ENCODE measurements around the gene LSAMP. TPM values are rescaled to one million over a fixed set of nuclear protein-coding genes. Genes with fewer than 3 reads are reported as not detected.

The LSAMP gene
- total and polyA plus RNA-seq, 4 experiments from 2014 or later, result not detected

GRCh38 chr3:116470605-116471197 lies 25.4 kb upstream of the LSAMP start:
- Histone ChIP-seq H3K4me3 (ENCODE audit: low read length in 2 of 2) (no peak overlapping the region), H3K4me1 (ENCODE audit: insufficient read depth, low read length) (no peaks in the 10 kb centered on the region), H3K9me3 (ENCODE audit: control insufficient read depth in 1 of 2, low read length in 2 of 2) (no peaks in the 10 kb centered on the region), H3K36me3 (ENCODE audit: insufficient read depth, low read length) (no peaks in the 10 kb centered on the region), H3K27ac (ENCODE audit: low read depth, low read length) (no peak overlapping the region), H3K27me3 (ENCODE audit: insufficient read depth, low read length) (no peaks in the 10 kb centered on the region)
- H3K27ac Mint-ChIP-seq, result no peak overlapping the region
- H3K36me3 Mint-ChIP-seq, result no peaks in the 10 kb centered on the region
- ChIA-PET CTCF (ENCODE audit: partially characterized antibody) (no interaction called here), POLR2A (ENCODE audit: partially characterized antibody) (no interaction called here)
- peak overlapping the region in 1 of 8 donors; percentile 18 for H3K4me3 Mint-ChIP-seq
- H3K27me3 Mint-ChIP-seq, result no peaks in the 10 kb centered on the region
- intact Hi-C loops (cut with micrococcal nuclease), result no loop called here
- no peaks in the 10 kb centered on the region for H3K4me1 Mint-ChIP-seq
- peaks cover 0 to 15% (median 4%) of the 10 kb centered on the region in 8 donors for H3K9me3 Mint-ChIP-seq
- DNase-seq, result no peak

- peaks cover 0 to 9% (median 4%) of the 10 kb centered on the region in 8 donors for H3K9me3 Mint-ChIP-seq
Measured at GRCh38 chr3:116469546-116469945, 24.3 kb upstream of the LSAMP start.

DNA sequence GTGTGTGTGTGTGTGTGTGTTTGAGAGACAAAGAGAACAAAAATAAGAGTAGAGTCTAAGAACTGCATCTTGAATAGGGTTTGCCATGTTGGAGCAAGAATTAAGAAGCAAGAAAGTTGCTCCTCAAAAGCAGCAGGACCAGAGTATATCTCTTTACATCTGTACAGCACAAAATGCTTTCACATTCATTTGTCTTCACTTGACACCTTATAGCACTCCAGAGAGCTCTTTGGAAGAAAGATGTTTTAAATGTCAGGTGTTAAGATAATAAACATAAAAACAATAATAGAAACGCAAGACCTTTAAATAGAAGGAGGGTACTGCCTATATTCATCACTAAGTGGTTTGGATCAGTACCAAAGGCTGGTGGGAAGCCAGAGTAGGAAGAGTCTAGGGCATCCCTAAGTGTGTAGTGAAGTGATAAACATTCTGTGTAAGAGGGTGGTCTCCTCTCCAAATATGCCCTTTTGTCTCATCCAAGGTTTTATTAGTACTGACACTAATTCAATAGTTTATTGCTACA lies 19.1 kb upstream of the LSAMP start:
- no peaks in the 10 kb centered on the region for H3K36me3 Mint-ChIP-seq
- no peaks in the 10 kb centered on the region for H3K36me3 ChIP-seq (ENCODE audit: insufficient read depth, low read length)
- POLR2A ChIA-PET (ENCODE audit: partially characterized antibody), result no interaction called here
- no peaks in the 10 kb centered on the region for H3K27me3 Mint-ChIP-seq
- H3K27ac Mint-ChIP-seq, result no peak overlapping the region
- no peaks in the 10 kb centered on the region for H3K4me1 ChIP-seq (ENCODE audit: insufficient read depth, low read length)
- no peak overlapping the region for H3K4me3 ChIP-seq (ENCODE audit: low read length in 2 of 2)
- no peaks in the 10 kb centered on the region for H3K9me3 ChIP-seq (ENCODE audit: control insufficient read depth in 1 of 2, low read length in 2 of 2)
- peaks cover 0 to 5% (median under 1%) of the 10 kb centered on the region in 8 donors for H3K9me3 Mint-ChIP-seq
- intact Hi-C loops (cut with micrococcal nuclease), result no loop called here
- H3K27me3 ChIP-seq (ENCODE audit: insufficient read depth, low read length), result no peaks in the 10 kb centered on the region
- H3K4me3 Mint-ChIP-seq, result no peak overlapping the region
- H3K27ac ChIP-seq (ENCODE audit: low read depth, low read length), result no peak overlapping the region
- no peak for DNase-seq
- H3K4me1 Mint-ChIP-seq, result no peaks in the 10 kb centered on the region
- CTCF ChIA-PET (ENCODE audit: partially characterized antibody), result no interaction called here

More at GRCh38 chr3:116469546-116469945, 24.3 kb upstream of the LSAMP start:
- Mint-ChIP-seq H3K4me1 (no peaks in the 10 kb centered on the region), H3K4me3 (no peak overlapping the region), H3K27me3 (no peaks in the 10 kb centered on the region), H3K36me3 (no peaks in the 10 kb centered on the region), H3K27ac (no peak overlapping the region)
- CTCF ChIA-PET (ENCODE audit: partially characterized antibody), result no interaction called here
- no peak overlapping the region for H3K4me3 ChIP-seq (ENCODE audit: low read length in 2 of 2)
- POLR2A ChIA-PET (ENCODE audit: partially characterized antibody), result no interaction called here
- H3K9me3 ChIP-seq (ENCODE audit: control insufficient read depth in 1 of 2, low read length in 2 of 2), result no peaks in the 10 kb centered on the region
- no peaks in the 10 kb centered on the region for H3K27me3 ChIP-seq (ENCODE audit: insufficient read depth, low read length)
- no peaks in the 10 kb centered on the region for H3K36me3 ChIP-seq (ENCODE audit: insufficient read depth, low read length)
- H3K27ac ChIP-seq (ENCODE audit: low read depth, low read length), result no peak overlapping the region
- intact Hi-C loops (cut with micrococcal nuclease), result no loop called here
- no peaks in the 10 kb centered on the region for H3K4me1 ChIP-seq (ENCODE audit: insufficient read depth, low read length)
- DNase-seq, result no peak

DNA sequence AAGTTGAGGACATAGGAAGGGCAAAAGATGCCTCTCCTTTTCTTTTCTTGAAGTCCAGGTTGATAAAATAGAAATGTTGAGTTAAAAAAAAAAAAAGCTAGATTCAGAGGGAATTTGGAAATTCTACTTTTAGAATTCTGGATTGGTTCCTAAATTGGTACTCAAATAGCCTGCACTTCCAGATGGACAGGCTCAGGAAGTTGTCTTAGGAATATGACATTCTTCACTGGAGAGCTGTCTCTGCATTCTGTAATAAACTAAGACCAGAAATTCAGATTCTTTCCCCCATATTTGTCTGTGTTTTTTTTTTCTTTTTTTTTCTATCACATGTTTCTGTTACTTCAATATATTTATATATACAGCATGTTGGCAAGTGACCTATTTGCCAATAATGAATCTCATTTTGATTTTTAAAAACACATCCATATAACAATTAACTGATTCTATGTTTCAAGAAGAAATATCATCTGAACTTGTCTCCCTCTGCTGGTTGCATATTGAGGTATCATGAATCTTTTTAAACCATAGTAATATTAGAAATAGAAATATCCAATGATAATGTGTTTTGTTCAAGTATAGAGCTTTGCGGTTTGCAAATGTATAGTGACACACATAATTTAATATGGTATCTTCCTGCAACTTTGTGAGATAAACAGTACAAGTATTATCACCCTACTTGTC lies 8.5 kb upstream of the LSAMP start:
- Histone ChIP-seq H3K4me1 (ENCODE audit: insufficient read depth, low read length) (no peaks in the 10 kb centered on the region), H3K9me3 (ENCODE audit: control insufficient read depth in 1 of 2, low read length in 2 of 2) (no peaks in the 10 kb centered on the region), H3K27ac (ENCODE audit: low read depth, low read length) (no peak overlapping the region), H3K4me3 (ENCODE audit: low read length in 2 of 2) (no peak overlapping the region), H3K27me3 (ENCODE audit: insufficient read depth, low read length) (no peaks in the 10 kb centered on the region), H3K36me3 (ENCODE audit: insufficient read depth, low read length) (no peaks in the 10 kb centered on the region)
- intact Hi-C loops (cut with micrococcal nuclease), result no loop called here
- CTCF ChIA-PET (ENCODE audit: partially characterized antibody), result no interaction called here
- Mint-ChIP-seq H3K9me3 (peaks cover 0 to 8% (median 6%) of the 10 kb centered on the region in 8 donors), H3K4me1 (no peaks in the 10 kb centered on the region), H3K27ac (no peak overlapping the region), H3K4me3 (no peak overlapping the region), H3K27me3 (no peaks in the 10 kb centered on the region), H3K36me3 (no peaks in the 10 kb centered on the region)
- DNase-seq, result no peak
- POLR2A ChIA-PET (ENCODE audit: partially characterized antibody), result no interaction called here

GRCh38 chr3:116449546-116450350 lies 4.5 kb upstream of the LSAMP start:
- Mint-ChIP-seq H3K4me3 (no peak overlapping the region), H3K27ac (no peak overlapping the region), H3K27me3 (peaks cover 0 to 2% of the 10 kb centered on the region in 2 donors), H3K9me3 (peaks cover 0 to 10% (median 3%) of the 10 kb centered on the region in 8 donors), H3K36me3 (no peaks in the 10 kb centered on the region), H3K4me1 (no peaks in the 10 kb centered on the region)
- Histone ChIP-seq H3K27me3 (ENCODE audit: insufficient read depth, low read length) (no peaks in the 10 kb centered on the region), H3K27ac (ENCODE audit: low read depth, low read length) (no peak overlapping the region), H3K36me3 (ENCODE audit: insufficient read depth, low read length) (no peaks in the 10 kb centered on the region), H3K9me3 (ENCODE audit: control insufficient read depth in 1 of 2, low read length in 2 of 2) (no peaks in the 10 kb centered on the region), H3K4me1 (ENCODE audit: insufficient read depth, low read length) (no peaks in the 10 kb centered on the region), H3K4me3 (ENCODE audit: low read length in 2 of 2) (no peak overlapping the region)
- ChIA-PET POLR2A (ENCODE audit: partially characterized antibody) (no interaction called here), CTCF (ENCODE audit: partially characterized antibody) (no interaction called here)
- intact Hi-C loops (cut with micrococcal nuclease), result no loop called here
- no peak for DNase-seq

DNA sequence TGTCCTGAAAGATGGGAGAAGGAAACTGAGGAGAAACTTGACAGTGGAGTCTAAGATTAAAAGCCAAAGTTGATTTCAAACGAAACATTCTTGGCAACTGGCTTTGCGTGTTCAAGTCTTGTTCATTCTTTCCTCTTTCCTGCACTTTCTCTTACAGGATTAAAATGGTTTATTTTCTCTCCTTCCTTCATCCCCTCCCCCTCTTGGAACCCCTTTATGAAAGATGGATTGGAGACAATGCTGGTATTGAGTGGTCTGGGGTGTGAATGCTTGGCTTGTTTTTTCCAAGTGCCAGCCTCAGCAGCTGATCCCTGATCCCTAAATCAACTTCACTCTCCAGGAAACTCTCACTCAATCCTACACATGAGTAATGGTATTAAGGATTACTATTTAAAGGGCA lies 703 bp upstream of the LSAMP start:
- no peaks in the 10 kb centered on the region for H3K4me1 Mint-ChIP-seq
- ChIA-PET CTCF (ENCODE audit: partially characterized antibody) (no interaction called here), POLR2A (ENCODE audit: partially characterized antibody) (no interaction called here)
- no peaks in the 10 kb centered on the region for H3K36me3 ChIP-seq (ENCODE audit: insufficient read depth, low read length)
- H3K27ac Mint-ChIP-seq, result no peak overlapping the region
- H3K27me3 Mint-ChIP-seq, result peaks cover 2% of the 10 kb centered on the region in 2 donors
- H3K9me3 Mint-ChIP-seq, result peaks cover 0 to 9% (median 5%) of the 10 kb centered on the region in 8 donors
- intact Hi-C loops (cut with micrococcal nuclease), result no loop called here
- H3K36me3 Mint-ChIP-seq, result no peaks in the 10 kb centered on the region
- DNase-seq, result no peak
- no peaks in the 10 kb centered on the region for H3K27me3 ChIP-seq (ENCODE audit: insufficient read depth, low read length)
- no peaks in the 10 kb centered on the region for H3K4me1 ChIP-seq (ENCODE audit: insufficient read depth, low read length)
- no peak overlapping the region for H3K4me3 Mint-ChIP-seq
- no peak overlapping the region for H3K4me3 ChIP-seq (ENCODE audit: low read length in 2 of 2)
- H3K27ac ChIP-seq (ENCODE audit: low read depth, low read length), result no peak overlapping the region
- H3K9me3 ChIP-seq (ENCODE audit: control insufficient read depth in 1 of 2, low read length in 2 of 2), result no peaks in the 10 kb centered on the region

GRCh38 chr3:116444819-116445310 lies 422 bp downstream of the LSAMP start:
- Histone ChIP-seq H3K27me3 (ENCODE audit: insufficient read depth, low read length) (no peaks in the 10 kb centered on the region), H3K27ac (ENCODE audit: low read depth, low read length) (no peak overlapping the region), H3K36me3 (ENCODE audit: insufficient read depth, low read length) (no peaks in the 10 kb centered on the region), H3K9me3 (ENCODE audit: control insufficient read depth in 1 of 2, low read length in 2 of 2) (no peaks in the 10 kb centered on the region), H3K4me1 (ENCODE audit: insufficient read depth, low read length) (no peaks in the 10 kb centered on the region), H3K4me3 (ENCODE audit: low read length in 2 of 2) (no peak overlapping the region)
- H3K27ac Mint-ChIP-seq, result no peak overlapping the region
- no peaks in the 10 kb centered on the region for H3K4me1 Mint-ChIP-seq
- DNase-seq, result no peak
- H3K27me3 Mint-ChIP-seq, result peaks cover 2% of the 10 kb centered on the region in 2 donors
- ChIA-PET CTCF (ENCODE audit: partially characterized antibody) (no interaction called here), POLR2A (ENCODE audit: partially characterized antibody) (no interaction called here)
- H3K4me3 Mint-ChIP-seq, result no peak overlapping the region
- H3K36me3 Mint-ChIP-seq, result no peaks in the 10 kb centered on the region
- H3K9me3 Mint-ChIP-seq, result peaks cover 0 to 9% (median 5%) of the 10 kb centered on the region in 8 donors
- intact Hi-C loops (cut with micrococcal nuclease), result no loop called here

Measured in CD4-positive, alpha-beta memory T cell (primary cell).